ENCODE data around the gene LXN.
"Not testable (repeated sequence)": the region's sequence is repeated elsewhere in the genome, so short reads cannot be mapped to it uniquely, and the experiment has no call there.

The LXN gene, protein sequence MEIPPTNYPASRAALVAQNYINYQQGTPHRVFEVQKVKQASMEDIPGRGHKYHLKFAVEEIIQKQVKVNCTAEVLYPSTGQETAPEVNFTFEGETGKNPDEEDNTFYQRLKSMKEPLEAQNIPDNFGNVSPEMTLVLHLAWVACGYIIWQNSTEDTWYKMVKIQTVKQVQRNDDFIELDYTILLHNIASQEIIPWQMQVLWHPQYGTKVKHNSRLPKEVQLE

DNA sequence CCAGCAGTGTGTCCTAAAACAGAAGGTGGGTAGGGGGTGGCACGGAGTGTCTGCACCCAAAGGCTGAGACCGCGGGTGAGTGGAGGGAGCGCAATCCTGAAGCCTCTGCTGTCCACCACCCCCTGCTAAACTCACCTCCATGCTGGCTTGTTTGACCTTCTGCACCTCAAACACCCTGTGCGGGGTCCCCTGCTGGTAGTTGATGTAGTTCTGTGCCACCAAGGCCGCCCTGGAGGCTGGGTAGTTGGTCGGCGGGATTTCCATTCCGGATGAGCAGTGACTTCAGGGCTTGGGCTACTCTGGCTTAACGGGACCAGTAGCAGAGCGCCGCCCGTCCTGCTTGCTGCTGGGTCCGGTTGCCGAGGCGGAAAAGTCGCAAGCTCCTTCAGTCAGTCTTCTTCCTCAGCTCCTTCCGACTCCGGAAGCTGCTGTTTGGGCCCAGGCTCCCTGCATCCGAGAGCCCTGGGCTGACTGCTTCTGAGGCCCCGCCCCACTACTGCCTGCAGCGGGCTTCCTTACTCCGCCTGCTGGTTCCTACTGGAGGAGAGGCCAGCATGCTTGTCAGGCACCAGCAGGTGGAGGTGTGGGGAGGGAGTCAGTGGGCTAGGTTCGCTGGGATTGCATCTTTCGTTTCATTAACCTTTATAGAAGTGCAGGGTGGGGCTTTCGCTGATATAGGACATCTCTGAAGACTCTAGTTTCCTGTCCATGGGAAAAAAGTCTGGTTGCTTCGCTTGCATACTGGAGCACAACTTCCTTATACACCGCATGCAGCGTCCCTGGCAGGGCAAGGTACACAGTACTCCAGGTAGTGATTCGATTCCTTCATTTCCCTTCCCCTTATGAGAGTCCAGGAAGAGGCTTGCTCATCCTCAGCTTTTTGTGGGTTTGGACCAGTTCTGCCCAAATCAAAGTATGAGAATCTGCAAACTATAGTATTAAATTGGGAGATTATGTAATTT lies at the start of gene LXN:
LXN (minus strand) TSS at position 434 of the 962 bp plus-strand sequence; CDS start at position 264, 170 bp downstream.
- DNase-seq, result peak; percentile 56 to 65

- no peak for DNase-seq
Observed at GRCh38 chr3:158722108-158722507, 49.7 kb upstream of the LXN start.

DNA sequence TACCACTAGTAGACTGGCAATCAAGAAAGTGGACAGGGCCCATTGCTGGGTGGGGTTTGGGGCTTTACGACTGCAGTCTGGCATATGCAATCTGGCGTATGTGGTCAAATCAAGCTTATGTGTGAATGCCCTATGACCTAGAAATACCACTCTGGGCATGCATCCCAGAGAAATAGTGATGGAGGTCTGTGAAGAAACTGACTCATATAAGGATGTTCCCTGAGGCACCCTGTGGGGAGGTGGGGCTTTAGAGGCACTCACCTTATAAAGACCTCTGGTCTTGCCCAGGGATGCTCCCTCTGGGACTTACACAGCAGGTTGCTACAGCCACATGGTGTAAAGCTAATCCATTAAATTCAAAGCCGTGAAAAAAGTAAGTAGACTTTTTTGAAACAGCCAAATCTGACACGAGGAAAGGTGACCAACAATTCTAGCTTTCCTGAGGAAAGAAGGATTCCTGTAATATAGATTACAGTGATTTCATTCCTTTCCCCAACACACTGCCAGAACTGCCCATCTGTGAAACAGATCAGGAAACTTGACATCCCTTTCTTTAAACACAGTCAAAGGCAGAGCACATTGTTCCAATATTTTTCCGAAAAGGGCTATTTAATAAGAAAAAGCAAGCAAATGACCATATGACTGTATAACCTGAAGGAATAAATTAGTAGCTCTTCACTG lies 46.2 kb upstream of the LXN start:
- DNase-seq, result no peak

DNA sequence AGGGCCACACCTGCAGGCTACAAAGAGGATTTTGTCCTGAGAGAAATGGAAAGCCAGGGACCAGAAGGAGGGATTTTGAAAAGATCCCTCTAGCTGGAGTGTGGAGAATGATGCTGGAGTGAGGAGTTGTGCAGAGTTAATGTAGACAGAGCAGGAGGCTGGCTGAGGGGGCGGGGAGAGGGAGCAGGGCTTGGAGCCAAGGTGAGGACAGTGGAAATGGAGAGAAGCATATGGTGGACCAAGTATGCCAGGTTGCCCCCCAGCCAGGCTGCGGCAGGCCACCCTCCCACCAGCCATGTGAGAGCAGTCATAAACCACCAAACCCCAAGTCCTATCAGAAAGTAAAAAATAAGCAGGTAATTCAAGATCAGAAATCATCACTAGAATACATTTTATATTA lies 45.1 kb upstream of the LXN start:
- DNase-seq, result no peak

DNA sequence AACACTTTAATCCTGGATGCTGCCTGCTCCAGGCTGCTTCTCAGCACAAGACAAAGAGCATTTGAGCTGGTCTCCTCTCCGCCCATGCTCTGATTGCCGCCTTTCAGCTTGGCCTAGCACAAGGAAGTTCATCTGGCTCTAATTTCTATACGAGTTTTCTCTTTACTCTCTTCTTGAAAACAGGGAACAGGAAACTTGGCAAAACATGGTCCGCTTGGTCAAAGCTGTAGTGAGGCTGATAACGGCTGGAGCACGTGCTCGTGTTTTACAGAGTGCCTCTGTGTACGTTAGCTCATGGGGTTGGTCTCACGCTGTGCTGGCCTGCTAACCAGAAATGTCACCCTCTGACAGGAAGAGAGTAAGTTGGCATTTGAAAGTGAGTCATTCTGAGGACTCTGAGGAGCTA lies 40.6 kb upstream of the LXN start:
- DNase-seq, result peak; percentile 18 to 70

- no peak for DNase-seq
Observed at GRCh38 chr3:158712443-158712842, 40.0 kb upstream of the LXN start.

GRCh38 chr3:158711886-158712285 lies 39.4 kb upstream of the LXN start:
- DNase-seq, result peak; percentile 80 to 95

DNA sequence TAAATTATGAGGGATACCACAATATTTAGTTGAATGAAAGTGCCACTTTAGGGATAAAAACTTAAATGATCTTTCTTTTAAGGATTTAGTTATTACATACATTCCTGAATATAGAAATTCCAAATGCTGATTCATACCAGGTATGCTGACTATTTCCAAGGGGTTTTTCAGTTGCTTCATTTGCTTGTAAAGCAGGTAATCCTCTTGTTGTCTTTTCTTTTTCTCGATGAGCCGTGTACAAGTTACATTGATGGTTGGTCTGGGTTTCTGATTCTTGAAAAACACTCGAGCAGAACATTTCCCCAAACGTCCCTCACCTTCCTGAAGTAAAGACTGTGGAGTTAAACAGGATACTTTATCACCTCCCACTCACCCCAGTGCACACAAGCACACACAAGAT lies 38.2 kb upstream of the LXN start:
- no peak for DNase-seq

DNA sequence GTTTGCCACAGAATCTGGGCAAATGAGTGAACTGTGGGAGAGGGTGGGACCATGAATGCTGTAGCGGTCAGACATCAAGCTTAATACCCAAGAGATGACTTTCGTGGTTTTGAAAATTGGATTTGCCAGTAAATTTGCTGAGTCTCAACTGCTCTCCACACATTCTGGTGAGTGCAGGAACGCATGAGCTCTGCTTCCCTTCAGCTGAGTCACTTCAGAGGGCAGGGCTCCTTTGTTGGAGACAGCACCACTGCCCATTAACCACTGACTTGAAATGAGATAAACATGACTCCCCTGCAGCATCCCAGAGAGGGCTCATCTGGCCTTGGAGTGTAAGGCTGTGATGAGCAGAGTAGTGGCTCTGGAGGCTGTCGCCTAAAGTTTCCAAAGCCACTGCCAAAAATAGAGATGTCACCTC lies 37.2 kb upstream of the LXN start:
- DNase-seq, result no peak

DNA sequence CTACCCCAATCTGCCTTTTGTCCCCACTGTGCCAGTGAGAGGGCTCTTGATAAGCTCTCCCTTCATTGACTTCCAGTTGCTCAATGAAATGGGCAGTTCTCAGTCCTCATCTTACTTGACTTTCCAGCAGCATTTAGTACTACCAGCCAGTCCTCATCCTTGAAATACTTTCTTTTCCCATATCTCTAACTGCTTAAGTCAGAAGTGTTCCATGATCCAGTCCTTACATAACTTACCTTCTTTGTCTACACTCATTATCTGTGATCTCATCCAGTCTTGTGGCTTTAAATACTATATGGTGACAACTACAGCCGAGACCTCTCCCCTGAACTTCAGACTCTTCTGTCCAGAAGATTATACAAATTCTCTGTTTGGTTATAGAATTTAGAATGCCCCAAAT lies 31.1 kb upstream of the LXN start:
- no peak for DNase-seq

DNA sequence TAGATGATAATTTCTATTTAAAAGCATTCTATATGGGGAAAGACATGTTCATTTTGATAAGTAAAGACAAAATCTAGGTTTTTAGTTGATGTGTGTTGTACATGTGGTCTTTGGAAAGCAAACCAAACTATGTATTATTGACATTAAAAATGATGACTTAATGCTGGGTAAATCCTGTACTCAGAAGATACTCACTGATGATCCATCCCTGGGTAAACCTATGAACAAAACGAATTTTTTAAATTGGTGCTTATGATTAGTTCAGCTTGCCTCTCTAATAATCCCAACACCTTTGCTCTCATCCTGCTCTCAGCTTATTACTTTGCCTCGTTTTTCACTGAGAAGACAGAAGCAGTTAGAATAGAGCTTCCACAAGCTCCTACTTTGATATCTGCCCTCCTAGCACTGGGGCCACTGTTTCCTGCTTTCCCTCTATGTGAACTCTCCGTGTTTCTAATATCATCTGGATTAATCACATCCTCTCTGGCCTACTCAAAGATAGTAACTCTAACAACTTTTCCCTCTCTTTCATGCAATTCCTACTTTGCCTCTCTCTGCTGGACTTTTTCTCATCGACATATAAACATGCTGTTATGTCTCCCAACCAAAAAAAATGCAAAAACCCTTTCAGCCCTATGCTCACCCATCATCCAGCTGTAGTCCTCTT lies 30.5 kb upstream of the LXN start:
- no peak for DNase-seq

- no peak for DNase-seq
Observed at GRCh38 chr3:158701420-158702065, 29.1 kb upstream of the LXN start.

DNA sequence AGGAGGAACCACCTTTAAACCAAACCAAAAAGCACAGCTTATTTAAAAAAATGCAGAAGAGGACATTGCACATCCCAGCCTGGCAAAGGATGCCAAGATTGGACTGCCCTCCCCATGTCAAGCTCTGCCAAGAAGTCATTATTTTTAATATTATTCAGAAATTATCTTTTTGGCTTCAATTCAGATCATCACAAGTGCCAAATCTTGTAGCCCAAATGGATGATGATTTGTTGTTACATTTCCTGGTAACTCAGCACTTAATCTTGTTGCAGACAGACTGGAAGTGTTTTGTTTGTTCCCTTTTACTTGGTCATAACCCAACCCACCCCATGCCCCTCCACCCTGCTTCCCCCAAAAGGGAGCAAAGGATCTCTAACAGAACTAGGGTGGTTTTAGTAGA lies 28.1 kb upstream of the LXN start:
- DNase-seq, result no peak

GRCh38 chr3:158696618-158697017 lies 24.2 kb upstream of the LXN start:
- no peak for DNase-seq

GRCh38 chr3:158693866-158694456 lies 21.5 kb upstream of the LXN start:
- DNase-seq, result not testable (repeated sequence)

GRCh38 chr3:158685159-158685558 lies 12.7 kb upstream of the LXN start:
- no peak for DNase-seq

DNA sequence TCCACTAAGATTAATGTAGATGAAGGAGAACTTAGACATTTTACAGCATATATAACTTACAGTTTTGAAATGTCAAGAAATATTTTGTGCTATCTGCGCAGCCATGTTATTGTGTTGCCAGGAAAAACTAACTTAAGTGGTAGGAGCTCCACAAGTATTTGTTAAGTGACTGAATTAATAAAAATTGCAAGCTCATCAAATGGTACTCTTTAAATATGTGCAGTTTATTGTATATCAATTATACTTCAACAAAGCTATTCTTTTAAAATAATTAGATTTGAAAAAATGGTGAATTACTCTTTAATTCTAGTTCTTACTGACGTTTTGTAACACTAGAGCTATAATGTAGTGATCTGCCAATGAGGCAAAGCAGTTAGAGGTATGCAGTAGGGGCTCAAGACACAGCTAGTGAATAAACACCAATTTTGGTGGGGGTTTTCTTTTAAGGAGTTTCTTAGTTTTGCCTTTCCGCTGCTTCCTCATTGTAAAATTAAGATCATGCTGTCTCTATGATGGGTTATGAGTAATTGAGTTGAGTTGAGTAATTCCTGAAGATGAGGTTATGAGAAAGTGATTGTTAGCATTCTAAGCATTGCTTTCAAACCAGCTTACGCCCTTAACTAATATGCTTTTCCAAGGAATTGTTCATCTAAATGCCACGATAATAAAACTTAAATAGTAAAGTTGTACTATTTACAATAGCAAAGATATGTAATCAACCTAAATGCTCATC lies 10.9 kb upstream of the LXN start:
- peak in 1 of 2 donors; percentile 29 for DNase-seq

GRCh38 chr3:158680861-158681260 lies 8.4 kb upstream of the LXN start:
- DNase-seq, result no peak

DNA sequence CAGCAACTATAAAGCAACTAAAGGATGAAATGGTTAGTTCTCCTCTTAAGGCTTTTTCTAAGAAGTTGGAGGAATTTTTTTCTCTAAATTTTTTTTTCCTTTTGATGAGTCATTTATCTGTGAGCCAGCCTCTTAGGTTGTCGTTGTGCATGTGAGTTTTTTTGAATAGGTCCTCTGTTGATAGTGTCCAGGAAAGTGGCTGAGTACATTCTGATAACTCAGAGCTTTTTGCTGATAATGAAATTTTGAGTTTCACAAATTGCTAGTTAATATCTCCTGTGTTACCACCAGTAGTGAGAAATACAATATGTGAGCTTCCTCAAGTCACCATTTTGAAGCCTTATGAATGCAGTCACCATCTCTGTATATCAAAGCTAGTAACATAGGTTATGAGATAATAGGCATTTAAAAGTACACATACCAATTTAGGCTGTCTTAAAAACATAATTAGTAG lies 7.1 kb upstream of the LXN start:
- no peak for DNase-seq

- no peak for DNase-seq
Observed at GRCh38 chr3:158678687-158679086, 6.2 kb upstream of the LXN start.

- DNase-seq, result no peak
Observed at GRCh38 chr3:158671821-158672214, 630 bp downstream of the LXN start.
